ENCODE measurements around the gene EPHA6. TPM values are rescaled to one million over a fixed set of nuclear protein-coding genes. Genes with fewer than 3 reads are reported as not detected.

The EPHA6 gene
- total RNA-seq, 1 donor from 2014 or later, result 16.5 TPM

GRCh38 chr3:96836153-96836915, 21.9 kb downstream of the EPHA6 start:
- Mint-ChIP-seq H3K27ac (no peak overlapping the region), H3K4me1 (ENCODE audit: low read depth) (peaks cover 7% of the 10 kb centered on the region), H3K27me3 (no peaks in the 10 kb centered on the region), H3K36me3 (ENCODE audit: insufficient read depth) (no peaks in the 10 kb centered on the region), H3K9me3 (ENCODE audit: low read depth) (no peaks in the 10 kb centered on the region), H3K4me3 (ENCODE audit: low read depth) (no peak overlapping the region)
- DNase-seq (ENCODE audit: low spot score, unreplicated experiment), result no peak
- no peak for TF ChIP-seq CTCF (IDR thresholded peaks at IDR 0.05; ENCODE audit: unreplicated experiment)

DNA sequence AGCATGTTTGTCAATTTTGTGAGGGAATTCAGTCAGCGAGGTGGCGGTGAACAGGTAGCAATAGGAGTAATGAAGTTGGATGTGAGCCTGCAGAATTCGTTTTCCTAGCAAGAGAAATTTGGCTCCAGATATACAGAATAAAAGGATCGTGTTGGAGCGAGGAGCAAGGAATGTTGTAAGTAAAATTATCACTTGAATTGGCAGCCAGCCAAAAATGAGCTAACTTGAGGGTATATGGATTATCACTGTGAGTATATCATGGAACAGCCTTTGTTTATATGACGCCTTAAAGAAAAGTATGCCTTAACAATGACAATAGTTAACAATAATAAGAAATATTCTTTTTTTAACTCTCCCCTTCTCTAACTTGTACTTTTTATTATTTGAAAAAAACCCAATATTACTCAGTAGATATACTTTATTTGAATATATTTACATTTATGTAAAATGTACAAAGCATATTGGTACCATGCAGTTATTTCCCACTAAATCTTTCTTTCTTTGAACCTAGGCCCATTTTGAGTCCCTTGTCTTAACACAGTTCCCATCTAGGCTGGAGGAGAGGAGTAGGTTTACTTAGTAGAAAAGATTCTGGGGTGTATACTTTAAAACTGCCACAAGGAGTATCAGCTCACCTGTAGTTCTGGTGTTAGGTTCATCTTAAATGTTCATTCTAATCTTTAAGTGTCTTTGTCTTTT, 29.3 kb downstream of the EPHA6 start:
- Mint-ChIP-seq H3K4me1 (ENCODE audit: low read depth) (no peaks in the 10 kb centered on the region), H3K9me3 (ENCODE audit: low read depth) (no peaks in the 10 kb centered on the region), H3K36me3 (ENCODE audit: insufficient read depth) (no peaks in the 10 kb centered on the region), H3K27me3 (no peaks in the 10 kb centered on the region), H3K4me3 (ENCODE audit: low read depth) (no peak overlapping the region), H3K27ac (no peak overlapping the region)
- TF ChIP-seq CTCF (IDR thresholded peaks at IDR 0.05; ENCODE audit: unreplicated experiment), result no peak
- DNase-seq (ENCODE audit: low spot score, unreplicated experiment), result no peak

- Mint-ChIP-seq H3K27me3 (no peaks in the 10 kb centered on the region), H3K9me3 (ENCODE audit: low read depth) (no peaks in the 10 kb centered on the region), H3K4me3 (ENCODE audit: low read depth) (no peak overlapping the region), H3K4me1 (ENCODE audit: low read depth) (no peaks in the 10 kb centered on the region), H3K36me3 (ENCODE audit: insufficient read depth) (no peaks in the 10 kb centered on the region), H3K27ac (no peak overlapping the region)
- no peak for DNase-seq (ENCODE audit: low spot score, unreplicated experiment)
- no peak for TF ChIP-seq CTCF (IDR thresholded peaks at IDR 0.05; ENCODE audit: unreplicated experiment)
Observed at GRCh38 chr3:96844204-96844514, 29.8 kb downstream of the EPHA6 start.

GRCh38 chr3:96852849-96853248, 38.5 kb downstream of the EPHA6 start:
- DNase-seq (ENCODE audit: low spot score, unreplicated experiment), result no peak
- Mint-ChIP-seq H3K36me3 (ENCODE audit: insufficient read depth) (no peaks in the 10 kb centered on the region), H3K4me1 (ENCODE audit: low read depth) (no peaks in the 10 kb centered on the region), H3K4me3 (ENCODE audit: low read depth) (no peak overlapping the region), H3K27me3 (no peaks in the 10 kb centered on the region), H3K9me3 (ENCODE audit: low read depth) (no peaks in the 10 kb centered on the region), H3K27ac (no peak overlapping the region)
- no peak for TF ChIP-seq CTCF (IDR thresholded peaks at IDR 0.05; ENCODE audit: unreplicated experiment)

DNA sequence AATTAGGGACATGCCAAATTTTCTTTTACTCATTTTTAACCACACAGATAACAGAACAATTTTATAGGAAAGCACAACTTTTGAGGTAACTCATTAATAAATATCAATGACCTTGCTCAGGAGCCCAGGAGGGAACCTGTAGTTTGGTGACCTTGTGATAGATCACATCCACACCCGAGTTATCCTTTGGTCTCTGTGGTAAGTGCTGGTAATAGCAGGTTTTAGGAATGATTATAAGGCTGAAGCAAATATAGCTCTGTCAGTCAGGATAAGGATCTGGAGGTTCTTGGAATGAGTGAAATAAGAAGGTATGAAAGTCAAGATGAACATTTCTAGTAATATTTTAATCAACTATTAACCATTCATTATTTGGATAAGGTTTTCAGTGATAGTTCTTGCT, 46.5 kb downstream of the EPHA6 start:
- DNase-seq (ENCODE audit: low spot score, unreplicated experiment), result no peak
- Mint-ChIP-seq H3K9me3 (ENCODE audit: low read depth) (no peaks in the 10 kb centered on the region), H3K27me3 (no peaks in the 10 kb centered on the region), H3K4me3 (ENCODE audit: low read depth) (no peak overlapping the region), H3K36me3 (ENCODE audit: insufficient read depth) (no peaks in the 10 kb centered on the region), H3K27ac (no peak overlapping the region), H3K4me1 (ENCODE audit: low read depth) (no peaks in the 10 kb centered on the region)
- no peak for TF ChIP-seq CTCF (IDR thresholded peaks at IDR 0.05; ENCODE audit: unreplicated experiment)

All from progenitor cell of endocrine pancreas (in vitro differentiated cells).